Skeletal muscle satellite cell (primary cell): ENCODE results near the gene CHRNB2.

ENCODE experiments used
- H3K27me3 ChIP-seq: 2 replicates; pipeline ENCODE4 v1.7.0; 2013; ENCODE audit warnings: low read length; ENCODE audit not compliant: control insufficient read depth, insufficient read depth
- H3K36me3 ChIP-seq: 2 replicates; pipeline ENCODE4 v1.7.0; 2013; ENCODE audit warnings: mild to moderate bottlenecking, control low read depth, low read length; ENCODE audit not compliant: insufficient read depth
- H3K4me1 ChIP-seq: 2 replicates; pipeline ENCODE4 v1.7.0; 2013; ENCODE audit warnings: low read length; ENCODE audit not compliant: control insufficient read depth, insufficient read depth
- H3K4me2 ChIP-seq: 2 replicates; pipeline ENCODE4 v1.7.0; 2013; ENCODE audit warnings: mild to moderate bottlenecking, low read length
- H3K4me3 ChIP-seq: 2 replicates; pipeline ENCODE4 v1.7.0; 2013; ENCODE audit warnings: low read length
- H3K9ac ChIP-seq: 2 replicates; pipeline ENCODE4 v1.7.0; 2013; ENCODE audit warnings: mild to moderate bottlenecking, low read depth, low read length, moderate library complexity
- H3K9me3 ChIP-seq: replicated peaks from 2 replicates; pipeline ENCODE4 v1.7.0; 2013; ENCODE audit warnings: mild to moderate bottlenecking, control low read depth, low read length

Gene CHRNB2

DNA sequence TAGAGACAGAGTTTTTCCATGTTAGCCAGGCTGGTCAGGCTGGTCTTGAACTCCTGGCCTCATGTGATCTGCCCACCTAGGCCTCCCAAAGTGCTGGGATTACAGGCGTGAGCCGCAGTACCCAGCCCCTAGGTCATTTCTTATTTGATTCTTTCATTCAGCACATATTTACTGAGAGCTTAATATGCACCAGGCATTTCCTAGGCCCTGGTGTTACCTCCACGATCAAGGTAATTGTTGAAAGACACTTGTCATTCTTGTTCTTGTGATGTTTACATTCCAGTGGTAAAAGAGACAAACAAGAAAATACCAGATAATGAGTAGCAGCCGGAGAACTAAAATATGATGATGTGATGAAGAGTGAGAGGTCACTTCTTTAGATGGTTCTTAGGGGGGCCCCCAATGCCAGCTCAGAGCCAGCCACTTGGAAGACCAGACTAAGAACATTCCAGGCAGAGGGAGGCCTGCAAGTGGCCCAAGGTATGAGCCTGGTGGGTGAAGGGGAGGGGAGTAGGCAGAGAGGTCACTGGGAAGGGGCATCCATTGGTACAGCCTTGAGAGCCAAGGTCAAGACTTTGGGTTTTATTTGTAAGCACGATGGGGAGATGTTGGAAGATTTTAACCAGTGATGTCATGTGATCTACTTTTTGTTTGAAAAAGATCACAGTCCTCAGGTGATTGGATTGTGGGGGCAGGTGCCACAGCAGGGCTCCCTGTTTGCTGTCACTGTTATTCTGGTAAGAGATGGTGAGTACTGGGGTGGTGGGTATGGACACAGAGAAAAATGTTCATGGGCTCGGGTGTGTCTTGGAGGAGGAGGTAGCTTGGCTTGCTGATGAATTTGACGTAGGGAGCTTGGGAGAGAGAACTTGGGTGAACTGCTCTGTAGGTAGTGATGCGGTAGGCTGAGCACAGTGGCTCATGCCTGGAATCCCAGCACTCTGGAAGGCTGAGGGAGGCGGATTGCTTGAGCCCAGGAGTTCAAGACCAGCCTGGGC lies 27.8 kb upstream of the CHRNB2 start:
- no peak overlapping the region for H3K4me3 ChIP-seq
- no peaks in the 10 kb centered on the region for H3K36me3 ChIP-seq
- H3K9me3 ChIP-seq = no peaks in the 10 kb centered on the region
- peaks cover 82% of the 10 kb centered on the region for H3K27me3 ChIP-seq
- H3K9ac ChIP-seq = no peak overlapping the region
- H3K4me2 ChIP-seq = no peak overlapping the region
- H3K4me1 ChIP-seq = no peaks in the 10 kb centered on the region

DNA sequence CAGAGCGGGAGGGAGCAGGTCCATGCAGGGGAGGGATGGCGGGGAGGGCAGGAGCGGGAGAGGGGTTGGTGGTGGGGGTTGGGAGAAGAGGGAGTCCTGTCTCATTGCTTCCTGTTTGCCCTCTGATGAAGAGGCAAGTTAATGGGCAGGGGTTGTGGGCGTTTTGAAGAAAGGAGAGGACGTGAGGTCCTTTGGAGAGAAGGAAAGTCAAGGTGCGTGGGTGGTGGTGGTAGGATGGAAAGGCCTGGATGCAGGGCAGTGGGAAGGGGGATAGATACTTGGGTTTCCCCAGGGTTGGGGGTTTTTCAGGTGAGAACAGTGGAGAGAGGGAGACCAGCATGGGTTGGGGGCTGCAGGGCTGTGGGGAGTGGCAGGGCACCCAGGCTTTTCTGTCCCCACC lies 26.3 kb upstream of the CHRNB2 start:
- H3K4me3 ChIP-seq = no peak overlapping the region
- peaks cover 78% of the 10 kb centered on the region for H3K27me3 ChIP-seq
- H3K9ac ChIP-seq = no peak overlapping the region
- H3K4me2 ChIP-seq = no peak overlapping the region
- no peaks in the 10 kb centered on the region for H3K9me3 ChIP-seq
- no peaks in the 10 kb centered on the region for H3K4me1 ChIP-seq
- no peaks in the 10 kb centered on the region for H3K36me3 ChIP-seq

DNA sequence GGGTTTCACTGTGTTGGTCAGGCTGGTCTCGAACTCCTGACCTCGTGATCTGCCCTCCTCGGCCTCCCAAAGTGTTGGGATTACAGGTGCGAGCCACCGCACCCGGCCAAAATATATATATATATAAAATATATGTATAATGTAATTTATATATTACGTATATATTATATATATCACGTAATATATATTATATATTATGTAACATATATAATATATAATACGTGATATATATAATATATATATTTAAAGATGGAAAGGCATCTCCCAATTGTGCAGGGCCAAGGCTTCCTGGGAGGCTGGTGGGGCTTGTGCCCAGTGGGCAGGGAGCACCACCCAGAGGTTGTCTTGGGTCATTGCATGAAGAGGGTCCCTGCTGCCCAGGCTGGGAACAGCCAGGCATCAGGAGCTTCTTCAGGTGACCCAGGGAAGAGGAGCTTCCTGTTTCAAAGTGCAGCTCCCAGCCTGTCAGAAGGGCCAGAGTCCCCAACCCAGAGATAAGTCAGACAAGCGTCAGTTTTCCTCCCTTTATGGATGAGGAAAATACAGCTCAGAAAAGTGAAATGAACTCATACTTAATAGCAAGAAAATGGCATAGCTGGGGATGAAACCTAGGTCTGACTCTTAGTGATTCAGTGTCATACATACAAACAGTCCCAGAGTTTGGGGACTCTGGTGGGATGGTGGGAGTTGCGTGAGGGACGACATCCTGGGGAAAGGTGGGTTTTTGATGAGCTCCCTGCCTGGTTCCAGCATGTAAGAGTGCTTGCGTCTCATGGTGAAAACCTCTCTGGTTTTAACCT lies 21.1 kb upstream of the CHRNB2 start:
- peaks cover 28% of the 10 kb centered on the region for H3K36me3 ChIP-seq
- H3K9ac ChIP-seq = no peak overlapping the region
- H3K4me2 ChIP-seq = no peak overlapping the region

DNA sequence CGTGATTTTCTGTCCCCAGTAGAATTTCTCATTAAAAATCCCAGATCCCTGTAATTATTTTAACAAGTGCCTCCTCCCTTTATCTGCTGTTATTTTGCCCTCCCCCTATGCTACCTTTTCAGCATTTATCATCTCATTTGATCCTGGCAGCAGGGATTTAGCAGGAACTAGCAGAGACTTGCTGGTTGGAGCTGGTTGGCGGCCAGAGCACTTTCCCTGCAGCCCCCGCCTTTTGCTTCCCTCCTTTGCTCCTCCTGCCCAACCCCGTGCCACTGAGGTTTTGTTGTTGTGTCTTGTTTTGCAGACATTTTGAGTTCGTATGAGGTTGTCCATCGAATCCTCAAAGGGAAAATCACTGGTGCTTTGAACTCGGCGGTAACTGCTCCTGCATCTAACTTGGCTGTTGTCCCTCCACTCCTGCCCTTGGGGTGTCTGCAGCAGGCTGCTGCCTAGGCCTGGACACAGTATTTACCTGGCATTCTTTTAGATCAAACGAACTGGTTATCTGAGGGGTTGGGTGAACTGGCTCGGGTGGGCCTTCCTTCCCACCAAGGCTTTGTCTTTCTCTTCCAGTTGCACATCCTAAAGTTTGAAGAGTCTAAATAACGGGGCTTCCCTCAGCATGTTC lies 20.4 kb upstream of the CHRNB2 start:
- Histone ChIP-seq H3K4me2 (no peak overlapping the region), H3K9me3 (no peaks in the 10 kb centered on the region), H3K4me3 (no peak overlapping the region), H3K27me3 (peaks cover 26% of the 10 kb centered on the region), H3K36me3 (peaks cover 35% of the 10 kb centered on the region), H3K9ac (no peak overlapping the region), H3K4me1 (peaks cover 3% of the 10 kb centered on the region)

More for the DNA sequence above, 21.1 kb upstream of the CHRNB2 start:
- no peaks in the 10 kb centered on the region for H3K9me3 ChIP-seq
- H3K4me3 ChIP-seq = no peak overlapping the region
- H3K4me1 ChIP-seq = peaks cover 3% of the 10 kb centered on the region
- peaks cover 33% of the 10 kb centered on the region for H3K27me3 ChIP-seq

DNA sequence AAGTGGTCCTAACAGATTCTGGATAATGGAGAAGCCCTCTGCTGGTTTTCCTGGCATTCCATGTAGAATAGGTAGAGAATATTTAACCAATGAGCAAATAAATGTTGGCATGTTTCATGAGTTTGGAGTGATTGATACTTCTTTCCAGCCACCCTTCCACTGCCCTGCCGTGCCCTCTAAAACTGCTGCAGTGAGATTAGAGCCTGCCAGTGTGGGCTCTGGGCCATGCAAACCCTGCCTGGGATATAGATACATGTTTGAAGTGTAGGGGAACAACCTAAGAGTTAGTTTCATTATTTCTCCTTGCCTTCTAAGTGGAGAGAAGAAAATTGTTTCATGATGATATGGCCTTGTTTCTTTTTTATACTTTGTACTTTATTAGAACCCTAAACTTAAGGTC lies 19.6 kb upstream of the CHRNB2 start:
- Histone ChIP-seq H3K4me2 (no peak overlapping the region), H3K36me3 (peaks cover 43% of the 10 kb centered on the region), H3K9me3 (no peaks in the 10 kb centered on the region), H3K4me1 (peaks cover 3% of the 10 kb centered on the region), H3K27me3 (peaks cover 20% of the 10 kb centered on the region), H3K9ac (no peak overlapping the region), H3K4me3 (no peak overlapping the region)

DNA sequence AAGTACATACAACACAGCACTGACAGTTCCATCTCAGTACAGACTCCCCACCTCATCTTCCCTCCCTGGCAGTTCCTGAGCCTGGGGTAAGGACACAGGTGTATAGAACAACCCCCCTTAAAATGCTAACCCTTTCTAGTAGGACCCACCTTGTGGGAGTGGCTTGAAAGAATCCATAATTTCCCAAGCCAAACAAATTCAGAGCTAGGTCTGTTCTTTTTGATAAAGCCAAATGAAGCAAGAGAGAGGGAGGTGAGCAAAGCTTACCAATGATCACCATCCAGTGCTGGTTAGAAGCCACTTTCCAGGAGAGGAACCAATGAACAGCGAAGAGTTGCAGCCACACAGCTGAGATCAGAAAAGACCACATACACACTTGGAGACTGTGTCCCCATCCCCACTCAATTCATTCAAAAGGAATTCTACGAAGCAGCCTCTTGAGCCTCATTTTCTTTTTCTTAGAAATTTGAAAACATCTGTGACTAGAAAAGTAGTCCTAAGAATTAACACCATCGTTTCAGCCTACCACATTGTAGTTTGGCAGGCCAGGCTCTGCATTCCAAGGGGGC lies 18.3 kb upstream of the CHRNB2 start:
- Histone ChIP-seq H3K4me3 (no peak overlapping the region), H3K36me3 (peaks cover 56% of the 10 kb centered on the region), H3K9me3 (no peaks in the 10 kb centered on the region), H3K4me2 (no peak overlapping the region), H3K4me1 (peaks cover 3% of the 10 kb centered on the region), H3K27me3 (peaks cover 10% of the 10 kb centered on the region), H3K9ac (no peak overlapping the region)

DNA sequence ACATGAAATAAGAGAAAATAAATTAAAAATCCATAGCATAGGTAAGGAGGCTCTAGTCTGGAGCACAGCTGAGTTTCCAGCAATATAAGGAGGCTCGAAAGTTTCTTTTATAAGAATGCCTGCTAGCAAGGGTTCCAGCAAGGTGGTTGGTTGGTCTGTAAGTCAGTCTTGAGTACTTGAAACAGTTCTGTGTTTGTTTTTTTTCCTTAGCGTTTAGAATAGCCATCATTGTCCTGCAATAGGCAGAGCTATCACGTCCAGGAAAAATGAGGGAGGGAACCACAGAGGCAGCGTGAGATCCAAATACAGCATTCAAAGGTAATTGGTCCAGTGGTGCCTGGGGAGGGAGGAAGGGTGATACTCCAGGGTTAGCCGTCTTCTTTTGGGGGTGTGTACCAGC lies 17.5 kb upstream of the CHRNB2 start:
- peaks cover 64% of the 10 kb centered on the region for H3K36me3 ChIP-seq
- no peak overlapping the region for H3K4me2 ChIP-seq
- no peak overlapping the region for H3K4me3 ChIP-seq
- no peaks in the 10 kb centered on the region for H3K9me3 ChIP-seq
- peaks cover 2% of the 10 kb centered on the region for H3K27me3 ChIP-seq
- no peak overlapping the region for H3K9ac ChIP-seq
- peaks cover 3% of the 10 kb centered on the region for H3K4me1 ChIP-seq

DNA sequence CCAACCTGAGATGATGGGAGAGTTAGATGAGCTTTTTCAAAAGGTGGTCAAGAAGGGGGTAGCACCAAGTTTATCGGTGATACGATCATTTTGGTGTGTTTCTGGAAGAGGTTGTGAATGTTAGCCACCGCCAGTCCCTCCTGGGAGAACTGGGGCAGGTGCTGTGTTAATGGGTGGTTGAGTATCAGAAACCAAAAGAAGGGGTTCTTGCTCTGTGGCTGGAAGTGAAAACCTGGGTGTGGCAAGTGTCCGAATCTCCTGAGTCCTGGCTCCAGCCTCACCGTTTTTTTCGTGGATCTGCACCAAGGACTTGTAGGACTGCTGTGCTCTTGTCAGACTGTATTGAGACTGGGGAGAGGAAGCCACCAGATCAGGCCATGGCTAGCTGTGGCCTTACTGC lies 16.9 kb upstream of the CHRNB2 start:
- Histone ChIP-seq H3K9ac (no peak overlapping the region), H3K4me3 (no peak overlapping the region), H3K4me2 (no peak overlapping the region), H3K36me3 (peaks cover 69% of the 10 kb centered on the region), H3K9me3 (no peaks in the 10 kb centered on the region), H3K27me3 (no peaks in the 10 kb centered on the region), H3K4me1 (peaks cover 3% of the 10 kb centered on the region)

DNA sequence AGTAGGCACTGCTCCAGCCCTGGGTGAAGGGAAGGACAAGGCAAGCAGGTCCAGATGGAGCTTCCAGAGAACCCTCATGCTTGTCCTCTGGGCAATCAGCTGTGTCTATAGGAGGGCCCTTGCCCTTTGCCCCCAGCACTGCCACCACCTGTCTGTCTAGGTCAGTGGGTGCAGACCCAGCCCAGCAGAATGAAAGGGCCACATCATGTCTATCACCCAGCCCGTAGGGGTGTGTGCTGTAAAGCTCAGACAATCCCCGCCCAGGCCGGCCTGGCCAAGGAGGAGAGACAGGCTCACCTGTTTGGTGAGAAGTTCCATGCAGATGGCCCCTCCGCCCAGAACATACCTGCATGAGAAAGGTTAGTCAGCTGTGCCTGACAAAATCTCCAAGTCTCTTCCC lies 16.1 kb upstream of the CHRNB2 start:
- H3K4me3 ChIP-seq = no peak overlapping the region
- no peak overlapping the region for H3K4me2 ChIP-seq
- H3K27me3 ChIP-seq = no peaks in the 10 kb centered on the region
- H3K36me3 ChIP-seq = peaks cover 71% of the 10 kb centered on the region
- H3K9me3 ChIP-seq = no peaks in the 10 kb centered on the region
- no peak overlapping the region for H3K9ac ChIP-seq
- H3K4me1 ChIP-seq = peaks cover 10% of the 10 kb centered on the region

DNA sequence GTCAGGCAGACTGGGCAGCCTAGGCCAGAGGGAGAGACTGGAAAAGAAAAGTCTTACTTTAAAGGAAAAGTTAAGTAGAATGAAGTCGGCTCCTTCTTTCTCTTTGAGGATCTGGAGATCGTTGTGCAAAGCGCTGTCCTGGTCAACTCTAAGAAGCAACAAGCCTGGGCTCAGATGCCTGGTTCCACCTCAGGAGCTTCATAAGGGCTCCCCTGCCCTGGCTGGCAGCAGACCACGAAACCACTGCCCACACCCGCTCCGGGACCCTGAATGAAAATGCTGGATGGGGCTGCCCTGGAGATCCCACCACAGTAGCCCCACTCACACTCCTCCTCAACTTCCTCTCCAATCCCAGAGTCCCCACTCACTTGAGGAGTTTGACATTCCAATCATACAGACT lies 15.5 kb upstream of the CHRNB2 start:
- Histone ChIP-seq H3K27me3 (no peaks in the 10 kb centered on the region), H3K9ac (no peak overlapping the region), H3K9me3 (no peaks in the 10 kb centered on the region), H3K36me3 (peaks cover 71% of the 10 kb centered on the region), H3K4me2 (no peak overlapping the region), H3K4me3 (no peak overlapping the region), H3K4me1 (peaks cover 16% of the 10 kb centered on the region)
